Loucy (cell line): ENCODE data around the gene SCN7A.

Experiments used
- EZH2phosphoT487 ChIP-seq: fragments of 200-600 bp; IDR thresholded peaks from 2 replicates; pipeline ENCODE4 v1.6.1; 2018; ENCODE audit warnings: antibody characterized with exemption, mild to moderate bottlenecking, moderate library complexity, borderline replicate concordance
- TF ChIP-seq, protein P1 (sequence below): fragments of 200-600 bp; sonication (generic); conservative IDR thresholded peaks from 2 replicates; pipeline ENCODE4 v1.5.1; 2014; ENCODE audit warnings: mild to moderate bottlenecking, antibody characterized with exemption, low read length

GRCh38 chr2:166434491-166434890 lies 59.6 kb downstream of the SCN7A start:
- TF ChIP-seq, protein P1, sequence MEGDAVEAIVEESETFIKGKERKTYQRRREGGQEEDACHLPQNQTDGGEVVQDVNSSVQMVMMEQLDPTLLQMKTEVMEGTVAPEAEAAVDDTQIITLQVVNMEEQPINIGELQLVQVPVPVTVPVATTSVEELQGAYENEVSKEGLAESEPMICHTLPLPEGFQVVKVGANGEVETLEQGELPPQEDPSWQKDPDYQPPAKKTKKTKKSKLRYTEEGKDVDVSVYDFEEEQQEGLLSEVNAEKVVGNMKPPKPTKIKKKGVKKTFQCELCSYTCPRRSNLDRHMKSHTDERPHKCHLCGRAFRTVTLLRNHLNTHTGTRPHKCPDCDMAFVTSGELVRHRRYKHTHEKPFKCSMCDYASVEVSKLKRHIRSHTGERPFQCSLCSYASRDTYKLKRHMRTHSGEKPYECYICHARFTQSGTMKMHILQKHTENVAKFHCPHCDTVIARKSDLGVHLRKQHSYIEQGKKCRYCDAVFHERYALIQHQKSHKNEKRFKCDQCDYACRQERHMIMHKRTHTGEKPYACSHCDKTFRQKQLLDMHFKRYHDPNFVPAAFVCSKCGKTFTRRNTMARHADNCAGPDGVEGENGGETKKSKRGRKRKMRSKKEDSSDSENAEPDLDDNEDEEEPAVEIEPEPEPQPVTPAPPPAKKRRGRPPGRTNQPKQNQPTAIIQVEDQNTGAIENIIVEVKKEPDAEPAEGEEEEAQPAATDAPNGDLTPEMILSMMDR = no peak
- no peak for TF ChIP-seq EZH2phosphoT487
